Measurements from ENCODE around the gene TIMP4. TPM values are rescaled to one million over a fixed set of nuclear protein-coding genes. Genes with fewer than 3 reads are reported as not detected.

TIMP4 gene
- total RNA-seq, 1 donor from 2014 or later, result 0.35 TPM

GRCh38 chr3:12186046-12186445 lies 27.3 kb upstream of the TIMP4 start:
- no peak overlapping the region for H3K4me3 ChIP-seq (ENCODE audit: low read depth, low read length)
- TF ChIP-seq CTCF (conservative IDR thresholded peaks at IDR 0.05; ENCODE audit: low read depth, low read length), result no peak
- DNase-seq (ENCODE audit: low read depth), result no peak

GRCh38 chr3:12185172-12185710 lies 26.5 kb upstream of the TIMP4 start:
- TF ChIP-seq CTCF (conservative IDR thresholded peaks at IDR 0.05; ENCODE audit: low read depth, low read length), result no peak
- DNase-seq (ENCODE audit: low read depth), result no peak
- H3K4me3 ChIP-seq (ENCODE audit: low read depth, low read length), result no peak overlapping the region

GRCh38 chr3:12184541-12184940 lies 25.8 kb upstream of the TIMP4 start:
- H3K4me3 ChIP-seq (ENCODE audit: low read depth, low read length), result no peak overlapping the region
- TF ChIP-seq CTCF (conservative IDR thresholded peaks at IDR 0.05; ENCODE audit: low read depth, low read length), result no peak
- no peak for DNase-seq (ENCODE audit: low read depth)

GRCh38 chr3:12182687-12183441 lies 24.2 kb upstream of the TIMP4 start:
- no peak for DNase-seq (ENCODE audit: low read depth)
- no peak overlapping the region for H3K4me3 ChIP-seq (ENCODE audit: low read depth, low read length)
- TF ChIP-seq CTCF (conservative IDR thresholded peaks at IDR 0.05; ENCODE audit: low read depth, low read length), result no peak

GRCh38 chr3:12181806-12182205 lies 23.1 kb upstream of the TIMP4 start:
- no peak for DNase-seq (ENCODE audit: low read depth)
- H3K4me3 ChIP-seq (ENCODE audit: low read depth, low read length), result no peak overlapping the region
- no peak for TF ChIP-seq CTCF (conservative IDR thresholded peaks at IDR 0.05; ENCODE audit: low read depth, low read length)

- DNase-seq (ENCODE audit: low read depth), result no peak
- no peak for TF ChIP-seq CTCF (conservative IDR thresholded peaks at IDR 0.05; ENCODE audit: low read depth, low read length)
Measured at GRCh38 chr3:12181301-12181700, 22.6 kb upstream of the TIMP4 start.

GRCh38 chr3:12180631-12181030 lies 21.9 kb upstream of the TIMP4 start:
- TF ChIP-seq CTCF (conservative IDR thresholded peaks at IDR 0.05; ENCODE audit: low read depth, low read length), result no peak
- no peak overlapping the region for H3K4me3 ChIP-seq (ENCODE audit: low read depth, low read length)
- DNase-seq (ENCODE audit: low read depth), result no peak

More at GRCh38 chr3:12181301-12181700, 22.6 kb upstream of the TIMP4 start:
- H3K4me3 ChIP-seq (ENCODE audit: low read depth, low read length), result no peak overlapping the region

Data from epithelial cell of proximal tubule (primary cell).